Thymus (tissue), 11 donors: ENCODE results near the gene MSL3. TPM values are rescaled to one million over a fixed set of nuclear protein-coding genes. Genes with fewer than 3 reads are reported as not detected.

ENCODE experiments used
- DNase-seq, 9 donors: peaks; one replicate each; pipeline ENCODE4 v3.0.0-alpha.2; 2013; ENCODE audit warnings: low spot score in 9 of 9, low read depth in 6 of 9, missing footprints in 1 of 9
- H3K27ac ChIP-seq, 2 donors: one replicate each; pipeline ENCODE4 v1.5.1; 2013; ENCODE audit warnings: control low read depth in 1 of 2, low read depth in 1 of 2, low read length in 1 of 2, mild to moderate bottlenecking in 1 of 2, moderate library complexity in 1 of 2
- H3K27me3 ChIP-seq, 2 donors: one replicate each; pipeline ENCODE4 v1.5.1; 2013; ENCODE audit warnings: low read length in 1 of 2; ENCODE audit not compliant: control insufficient read depth in 2 of 2, insufficient read depth in 1 of 2
- H3K36me3 ChIP-seq, 2 donors: one replicate each; pipeline ENCODE4 v1.5.1; 2013; ENCODE audit warnings: low read length in 1 of 2, mild to moderate bottlenecking in 1 of 2, moderate library complexity in 1 of 2; ENCODE audit not compliant: control insufficient read depth in 2 of 2, insufficient read depth in 2 of 2
- H3K4me1 ChIP-seq, 2 donors: one replicate each; pipeline ENCODE4 v1.5.1; 2013; ENCODE audit warnings: low read length in 2 of 2; ENCODE audit not compliant: control insufficient read depth in 2 of 2, insufficient read depth in 2 of 2
- H3K4me3 ChIP-seq, 2 donors: one replicate each; pipeline ENCODE4 v1.5.1; 2013; ENCODE audit warnings: low read length in 2 of 2, control low read depth in 1 of 2, mild to moderate bottlenecking in 1 of 2
- H3K9me3 ChIP-seq, 2 donors: one replicate each; pipeline ENCODE4 v1.5.1; 2013; ENCODE audit warnings: low read length in 1 of 2, mild to moderate bottlenecking in 1 of 2; ENCODE audit not compliant: control insufficient read depth in 2 of 2, insufficient read depth in 1 of 2
- whole genome bisulfite sequencing: extraction: QIAGEN DNeasy Blood & Tissue Kit; methylation state at CpG from one replicate; pipeline ENCODE4 v1.1.7; 2013; 5-methylcytosine and 5-hydroxymethylcytosine counted together
- polyA plus RNA-seq: library from polyadenylated mRNA; stranded (reverse); fragments of 200-250 nt; gene quantifications from one replicate; pipeline ENCODE4 v1.2.3, GENCODE V29; 2013
- total RNA-seq: library from RNA; stranded (reverse); fragments of 120-200 nt; gene quantifications from one replicate; pipeline ENCODE4 v1.2.4, GENCODE V29; 2013
- donor health status: healthy.

MSL3 gene
- total and polyA plus RNA-seq, 2 donors = 59.3 to 194 TPM

- no peaks in the 10 kb centered on the region for H3K36me3 ChIP-seq
- no peaks in the 10 kb centered on the region for H3K27me3 ChIP-seq
- DNase-seq = no peak
- no peaks in the 10 kb centered on the region for H3K9me3 ChIP-seq
- H3K27ac ChIP-seq = no peak overlapping the region
- WGBS = 94% methylated on average over 3 of the region's 3 CpGs
- H3K4me3 ChIP-seq = no peak overlapping the region
- no peaks in the 10 kb centered on the region for H3K4me1 ChIP-seq
These were observed 17.2 kb upstream of the MSL3 start for GRCh38 chrX:11740794-11741193.

- 98% methylated on average over 2 of the region's 2 CpGs for WGBS
- H3K36me3 ChIP-seq = no peaks in the 10 kb centered on the region
These were observed 16.5 kb upstream of the MSL3 start for GRCh38 chrX:11741574-11741973.

GRCh38 chrX:11745881-11746280 lies 12.2 kb upstream of the MSL3 start:
- DNase-seq = no peak
- Histone ChIP-seq H3K27ac (no peak overlapping the region), H3K36me3 (no peaks in the 10 kb centered on the region), H3K27me3 (peaks cover 0 to 2% of the 10 kb centered on the region in 2 donors), H3K4me3 (no peak overlapping the region), H3K4me1 (no peaks in the 10 kb centered on the region), H3K9me3 (no peaks in the 10 kb centered on the region)
- WGBS = 81% methylated on average over 2 of the region's 2 CpGs

More at GRCh38 chrX:11741574-11741973, 16.5 kb upstream of the MSL3 start:
- no peak for DNase-seq
- H3K27ac ChIP-seq = no peak overlapping the region
- H3K4me3 ChIP-seq = no peak overlapping the region
- no peaks in the 10 kb centered on the region for H3K4me1 ChIP-seq
- H3K9me3 ChIP-seq = no peaks in the 10 kb centered on the region
- no peaks in the 10 kb centered on the region for H3K27me3 ChIP-seq

- Histone ChIP-seq H3K9me3 (no peaks in the 10 kb centered on the region), H3K4me3 (no peak overlapping the region), H3K4me1 (no peaks in the 10 kb centered on the region), H3K27me3 (peaks cover 0 to 8% of the 10 kb centered on the region in 2 donors), H3K27ac (no peak overlapping the region), H3K36me3 (no peaks in the 10 kb centered on the region)
- 78% methylated on average over 4 of the region's 4 CpGs for WGBS
- DNase-seq = no peak
These were observed 8.0 kb upstream of the MSL3 start for GRCh38 chrX:11750046-11750445.

GRCh38 chrX:11750694-11751093 lies 7.3 kb upstream of the MSL3 start:
- no peaks in the 10 kb centered on the region for H3K9me3 ChIP-seq
- no peak overlapping the region for H3K27ac ChIP-seq
- 92% methylated on average over 4 of the region's 4 CpGs for WGBS
- H3K4me1 ChIP-seq = no peaks in the 10 kb centered on the region
- H3K27me3 ChIP-seq = peaks cover 0 to 10% of the 10 kb centered on the region in 2 donors
- no peaks in the 10 kb centered on the region for H3K36me3 ChIP-seq
- DNase-seq = no peak
- no peak overlapping the region for H3K4me3 ChIP-seq

- DNase-seq = no peak
- H3K27me3 ChIP-seq = peaks cover 0 to 12% of the 10 kb centered on the region in 2 donors
- no peaks in the 10 kb centered on the region for H3K9me3 ChIP-seq
- no peaks in the 10 kb centered on the region for H3K36me3 ChIP-seq
- H3K4me3 ChIP-seq = no peak overlapping the region
- H3K4me1 ChIP-seq = no peaks in the 10 kb centered on the region
- no peak overlapping the region for H3K27ac ChIP-seq
These were observed 6.8 kb upstream of the MSL3 start for GRCh38 chrX:11751261-11751660.

- no peak overlapping the region for H3K27ac ChIP-seq
- H3K4me3 ChIP-seq = no peak overlapping the region
- WGBS = 99% methylated on average over 2 of the region's 2 CpGs
- no peaks in the 10 kb centered on the region for H3K36me3 ChIP-seq
- H3K9me3 ChIP-seq = no peaks in the 10 kb centered on the region
- no peaks in the 10 kb centered on the region for H3K4me1 ChIP-seq
- DNase-seq = no peak
- H3K27me3 ChIP-seq = peaks cover 2 to 25% of the 10 kb centered on the region in 2 donors
These were observed 4.4 kb upstream of the MSL3 start for GRCh38 chrX:11753668-11754067.

- no peak for DNase-seq
- WGBS = 95% methylated on average over 18 of the region's 18 CpGs
- Histone ChIP-seq H3K4me3 (no peak overlapping the region), H3K36me3 (no peaks in the 10 kb centered on the region), H3K9me3 (no peaks in the 10 kb centered on the region), H3K27ac (no peak overlapping the region), H3K27me3 (peaks cover 2 to 25% of the 10 kb centered on the region in 2 donors), H3K4me1 (no peaks in the 10 kb centered on the region)
These were observed 2.9 kb upstream of the MSL3 start for GRCh38 chrX:11754958-11755645.

GRCh38 chrX:11755724-11756123 lies 2.3 kb upstream of the MSL3 start:
- H3K4me1 ChIP-seq = no peaks in the 10 kb centered on the region
- 94% methylated on average over 2 of the region's 2 CpGs for WGBS
- no peak for DNase-seq
- H3K27ac ChIP-seq = no peak overlapping the region
- H3K4me3 ChIP-seq = no peak overlapping the region
- H3K27me3 ChIP-seq = peaks cover 2 to 23% of the 10 kb centered on the region in 2 donors
- no peaks in the 10 kb centered on the region for H3K36me3 ChIP-seq
- H3K9me3 ChIP-seq = no peaks in the 10 kb centered on the region
